HG03097 (cell line): ENCODE results near the gene NOTCH4.
"Not testable (repeated sequence)": the region's sequence is repeated elsewhere in the genome, so short reads cannot be mapped to it uniquely, and the experiment has no call there.

Experiments used
- ATAC-seq: cut with Tn5 transposase; IDR thresholded peaks from one replicate; pipeline ENCODE4 v1.9.1; 2021; ENCODE audit not compliant: unreplicated experiment, low FRiP score

Gene NOTCH4

GRCh38 chr6:32194825-32195651 is 28.8 kb downstream of the NOTCH4 start:
- no peak for ATAC-seq

- no peak for ATAC-seq
These were observed 29.5 kb downstream of the NOTCH4 start for GRCh38 chr6:32194388-32194787.

- not testable (repeated sequence) for ATAC-seq
These were observed 30.8 kb downstream of the NOTCH4 start for GRCh38 chr6:32193096-32193495.

GRCh38 chr6:32192608-32193039 is 31.2 kb downstream of the NOTCH4 start, which contains the start of gene GPSM3:
Gene GPSM3 (minus strand): TSS chr6:32192643. CDS start chr6:32192513, 130 bp downstream.
- ATAC-seq, result no peak

- ATAC-seq, result no peak
These were observed 31.9 kb downstream of the NOTCH4 start for GRCh38 chr6:32191696-32192607.

- ATAC-seq, result no peak
These were observed 32.8 kb downstream of the NOTCH4 start for GRCh38 chr6:32190911-32191677.

GRCh38 chr6:32190054-32190851 is 33.6 kb downstream of the NOTCH4 start, which contains the start of gene PBX2:
Gene PBX2 (minus strand): TSS chr6:32190202. CDS start chr6:32189915, 287 bp downstream.
- ATAC-seq, result no peak

- ATAC-seq, result no peak
These were observed 34.2 kb downstream of the NOTCH4 start for GRCh38 chr6:32189742-32190053.

GRCh38 chr6:32189069-32189741 is 34.7 kb downstream of the NOTCH4 start:
- ATAC-seq, result no peak

- ATAC-seq, result no peak
These were observed 35.3 kb downstream of the NOTCH4 start for GRCh38 chr6:32188381-32189068.

GRCh38 chr6:32187725-32188380 is 36.0 kb downstream of the NOTCH4 start:
- ATAC-seq, result not testable (repeated sequence)

- ATAC-seq, result no peak
These were observed 36.7 kb downstream of the NOTCH4 start for GRCh38 chr6:32187009-32187709.

- not testable (repeated sequence) for ATAC-seq
These were observed 37.6 kb downstream of the NOTCH4 start for GRCh38 chr6:32186151-32186840.

GRCh38 chr6:32185681-32186131 is 38.2 kb downstream of the NOTCH4 start:
- not testable (repeated sequence) for ATAC-seq

- ATAC-seq, result no peak
These were observed 39.7 kb downstream of the NOTCH4 start, which contains the start of gene AGER for GRCh38 chr6:32184084-32184640. Gene AGER (minus strand): TSS chr6:32184253. CDS start chr6:32184222, 31 bp downstream.

GRCh38 chr6:32183483-32184083 is 40.3 kb downstream of the NOTCH4 start:
- ATAC-seq, result no peak
